Type B pancreatic cell (in vitro differentiated cells): Measurements from ENCODE around the gene RBM3. TPM values are rescaled to one million over a fixed set of nuclear protein-coding genes. Genes with fewer than 3 reads are reported as not detected.

Experiments
- DNase-seq: peaks from one replicate; pipeline ENCODE4 v3.0.0; 2021; ENCODE audit warnings: mixed read lengths; ENCODE audit not compliant: unreplicated experiment; ENCODE audit errors: extremely low spot score
- H3K27ac Mint-ChIP-seq: 2 replicates; pipeline ENCODE4 v1.8.0; 2021; ENCODE audit warnings: mild to moderate bottlenecking, mixed read lengths
- H3K27me3 Mint-ChIP-seq: 2 replicates; pipeline ENCODE4 v1.8.0; 2021; ENCODE audit warnings: mixed read lengths
- H3K36me3 Mint-ChIP-seq: 2 replicates; pipeline ENCODE4 v1.8.0; 2021; ENCODE audit warnings: mixed read lengths
- H3K4me1 Mint-ChIP-seq: one replicate; pipeline ENCODE4 v1.8.0; 2021; ENCODE audit warnings: mixed read lengths; ENCODE audit not compliant: unreplicated experiment
- H3K4me3 Mint-ChIP-seq: 2 replicates; pipeline ENCODE4 v1.8.0; 2021; ENCODE audit warnings: mild to moderate bottlenecking, mixed read lengths
- H3K9me3 Mint-ChIP-seq: 2 replicates; pipeline ENCODE4 v1.8.0; 2021; ENCODE audit warnings: mixed read lengths
- total RNA-seq: library from RNA; stranded (reverse); gene quantifications from 2 replicates; pipeline ENCODE4 v1.2.1, GENCODE V29; 2021; ENCODE audit warnings: low replicate concordance
- TF ChIP-seq, protein P1 (sequence below): fragments of 200-600 bp; sonication (generic); conservative IDR thresholded peaks from 2 replicates; pipeline ENCODE4 v1.5.0; 2021; ENCODE audit warnings: antibody characterized with exemption, mild to moderate bottlenecking

The RBM3 gene
- total RNA-seq, 1 donor from 2014 or later: 131 TPM

DNA sequence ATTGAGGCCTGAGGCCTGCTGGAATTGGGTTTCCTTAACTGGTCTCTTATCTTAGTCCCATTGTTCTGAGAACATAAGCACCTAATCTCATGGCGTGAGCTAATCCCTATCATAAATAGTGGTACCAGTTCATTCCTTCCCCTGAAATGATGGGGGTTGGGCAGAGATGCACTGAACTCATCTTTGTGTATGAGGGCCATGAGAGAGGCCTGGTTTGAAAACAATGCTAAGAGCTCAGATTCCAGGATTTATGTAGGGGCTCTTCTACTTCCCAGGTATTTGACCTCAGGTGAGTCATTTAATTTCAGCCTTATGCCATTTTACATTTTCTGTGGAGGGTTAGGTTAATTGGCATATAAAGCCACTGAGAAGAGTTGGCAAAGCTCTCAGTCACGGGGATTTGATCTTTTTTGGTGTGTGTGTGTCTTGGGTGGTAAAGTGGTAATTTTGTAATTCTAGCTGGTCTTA is 4.4 kb downstream of the RBM3 start:
- Mint-ChIP-seq H3K9me3 (no peaks in the 10 kb centered on the region), H3K4me3 (peak overlapping the region; percentile 12), H3K36me3 (peaks cover 17% of the 10 kb centered on the region), H3K4me1 (no peaks in the 10 kb centered on the region), H3K27me3 (no peaks in the 10 kb centered on the region), H3K27ac (no peak overlapping the region)
- TF ChIP-seq, protein P1, sequence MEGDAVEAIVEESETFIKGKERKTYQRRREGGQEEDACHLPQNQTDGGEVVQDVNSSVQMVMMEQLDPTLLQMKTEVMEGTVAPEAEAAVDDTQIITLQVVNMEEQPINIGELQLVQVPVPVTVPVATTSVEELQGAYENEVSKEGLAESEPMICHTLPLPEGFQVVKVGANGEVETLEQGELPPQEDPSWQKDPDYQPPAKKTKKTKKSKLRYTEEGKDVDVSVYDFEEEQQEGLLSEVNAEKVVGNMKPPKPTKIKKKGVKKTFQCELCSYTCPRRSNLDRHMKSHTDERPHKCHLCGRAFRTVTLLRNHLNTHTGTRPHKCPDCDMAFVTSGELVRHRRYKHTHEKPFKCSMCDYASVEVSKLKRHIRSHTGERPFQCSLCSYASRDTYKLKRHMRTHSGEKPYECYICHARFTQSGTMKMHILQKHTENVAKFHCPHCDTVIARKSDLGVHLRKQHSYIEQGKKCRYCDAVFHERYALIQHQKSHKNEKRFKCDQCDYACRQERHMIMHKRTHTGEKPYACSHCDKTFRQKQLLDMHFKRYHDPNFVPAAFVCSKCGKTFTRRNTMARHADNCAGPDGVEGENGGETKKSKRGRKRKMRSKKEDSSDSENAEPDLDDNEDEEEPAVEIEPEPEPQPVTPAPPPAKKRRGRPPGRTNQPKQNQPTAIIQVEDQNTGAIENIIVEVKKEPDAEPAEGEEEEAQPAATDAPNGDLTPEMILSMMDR: no peak
- DNase-seq: no peak

DNA sequence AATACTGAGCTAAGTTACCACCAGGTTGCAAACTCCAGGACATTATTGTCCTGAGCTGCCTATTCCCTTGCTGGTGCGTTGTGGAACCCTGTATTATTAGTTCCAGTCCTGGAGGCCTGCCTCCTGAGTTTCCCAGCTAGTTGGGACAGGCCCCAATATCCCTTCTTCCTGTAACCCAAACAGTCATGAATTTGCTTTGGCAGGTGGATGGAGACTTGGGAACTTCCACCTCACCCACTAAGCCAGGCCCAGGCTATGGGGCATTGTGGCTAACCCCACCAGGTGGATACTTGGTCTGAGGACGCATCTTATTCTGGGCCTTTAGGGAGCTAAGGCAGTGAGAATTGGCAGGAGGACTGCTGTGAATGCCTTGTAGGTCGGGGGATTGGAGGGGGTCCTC is 5.0 kb downstream of the RBM3 start:
- H3K27ac Mint-ChIP-seq: peak overlapping the region; percentile 78
- H3K9me3 Mint-ChIP-seq: no peaks in the 10 kb centered on the region
- no peak overlapping the region for H3K4me3 Mint-ChIP-seq
- TF ChIP-seq, protein P1: no peak
- H3K36me3 Mint-ChIP-seq: peaks cover 17% of the 10 kb centered on the region
- no peaks in the 10 kb centered on the region for H3K27me3 Mint-ChIP-seq
- DNase-seq: no peak
- no peaks in the 10 kb centered on the region for H3K4me1 Mint-ChIP-seq

DNA sequence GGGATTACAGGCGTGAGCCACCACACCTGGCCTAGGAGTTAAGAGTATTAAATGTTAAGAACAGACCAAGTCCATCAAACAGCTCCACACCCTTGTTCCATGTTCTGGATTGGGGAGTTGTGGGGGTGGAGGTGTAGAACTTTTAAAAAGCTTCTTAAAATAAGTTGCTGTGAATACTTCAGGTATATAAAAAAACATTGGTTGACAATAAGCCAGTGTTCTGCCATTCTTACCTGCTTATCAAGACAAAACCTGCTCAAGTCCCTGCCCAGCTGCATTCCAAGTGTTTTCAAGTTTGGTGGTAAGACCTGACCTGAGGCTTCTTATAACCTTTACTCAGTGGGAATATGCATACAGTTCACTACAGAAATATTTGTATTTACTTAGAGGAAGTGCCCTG is 6.4 kb downstream of the RBM3 start:
- Mint-ChIP-seq H3K4me3 (no peak overlapping the region), H3K36me3 (peaks cover 12% of the 10 kb centered on the region), H3K9me3 (no peaks in the 10 kb centered on the region), H3K27ac (peak overlapping the region; percentile 78), H3K27me3 (no peaks in the 10 kb centered on the region), H3K4me1 (no peaks in the 10 kb centered on the region)
- DNase-seq: no peak
- TF ChIP-seq, protein P1: no peak

DNA sequence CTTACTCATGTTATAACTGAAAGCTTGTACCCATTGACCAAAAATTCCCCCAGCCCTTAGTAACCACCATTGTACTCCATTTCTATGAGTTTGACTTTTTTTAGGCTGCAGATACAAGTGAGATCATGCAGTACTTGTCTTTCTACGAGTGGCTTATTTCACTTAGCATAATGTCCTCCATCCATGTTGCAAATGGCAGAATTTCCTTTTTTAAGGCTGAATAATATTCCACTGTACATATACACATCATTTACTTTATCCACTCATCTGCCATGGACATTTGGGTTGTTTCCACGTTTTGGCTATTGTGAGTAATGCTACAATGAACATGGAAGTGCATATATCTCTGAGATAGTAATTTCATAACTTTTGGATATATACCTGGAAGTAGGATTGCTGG is 10.4 kb downstream of the RBM3 start:
- Mint-ChIP-seq H3K27me3 (no peaks in the 10 kb centered on the region), H3K27ac (no peak overlapping the region), H3K36me3 (no peaks in the 10 kb centered on the region), H3K4me3 (no peak overlapping the region), H3K4me1 (no peaks in the 10 kb centered on the region), H3K9me3 (no peaks in the 10 kb centered on the region)
- DNase-seq: no peak
- TF ChIP-seq, protein P1: no peak

DNA sequence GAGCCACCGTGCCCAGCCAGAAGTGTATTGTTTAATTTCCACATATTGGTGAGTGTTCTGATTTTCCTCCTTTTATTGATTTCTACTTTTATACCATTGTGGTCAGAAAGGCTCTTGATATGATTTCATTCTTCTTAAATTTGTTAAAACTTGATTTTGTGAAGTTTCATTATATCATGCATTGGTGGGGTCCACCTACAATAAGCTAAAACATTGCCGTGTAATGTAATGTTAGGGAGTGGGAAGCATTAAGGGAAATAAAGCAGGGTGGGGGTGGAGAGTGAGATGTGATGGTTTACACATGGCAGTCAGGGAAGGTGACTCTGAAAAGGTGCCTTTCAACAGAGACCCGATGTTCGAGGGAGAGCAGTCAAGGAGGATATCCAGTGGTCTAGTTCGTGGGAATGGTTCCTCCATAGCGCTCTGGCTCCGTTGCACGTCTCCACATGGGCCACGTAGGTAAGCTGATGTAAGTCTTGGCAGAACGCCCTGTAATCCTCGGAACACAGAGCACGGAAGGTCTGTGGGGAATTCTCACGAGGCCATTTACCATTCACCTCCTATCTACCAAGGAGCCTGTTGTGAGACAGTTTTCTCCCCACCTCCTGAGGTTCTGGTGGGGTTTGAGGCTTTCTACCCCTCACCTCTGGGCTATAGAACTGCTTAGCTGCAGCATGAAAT is 15.3 kb downstream of the RBM3 start:
- no peaks in the 10 kb centered on the region for H3K4me1 Mint-ChIP-seq
- TF ChIP-seq, protein P1: no peak
- H3K27ac Mint-ChIP-seq: no peak overlapping the region
- H3K4me3 Mint-ChIP-seq: no peak overlapping the region
- no peak for DNase-seq
- no peaks in the 10 kb centered on the region for H3K27me3 Mint-ChIP-seq
- H3K9me3 Mint-ChIP-seq: no peaks in the 10 kb centered on the region
- H3K36me3 Mint-ChIP-seq: no peaks in the 10 kb centered on the region
